ENCODE results near the gene TRPV4.

DNA sequence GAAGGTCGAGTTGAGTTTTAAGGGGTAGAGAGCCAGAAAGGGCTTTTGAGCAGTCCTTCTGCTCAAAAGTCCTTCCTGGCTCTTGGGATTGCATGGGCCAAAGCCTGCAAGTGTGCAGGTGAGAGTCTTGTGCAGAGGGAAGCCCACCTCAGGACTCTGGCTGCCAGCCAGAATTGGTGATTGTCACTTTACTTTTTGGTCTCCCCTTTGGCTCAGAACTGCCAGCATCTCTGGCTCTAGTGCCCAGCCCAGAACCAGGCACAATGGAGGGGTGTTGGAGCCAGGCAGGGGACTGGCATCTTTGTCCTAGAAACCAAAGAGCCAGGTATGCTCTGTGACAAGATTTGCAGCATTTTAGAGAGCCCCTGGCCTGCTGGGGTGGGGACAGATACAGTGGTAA is 96.1 kb downstream of the TRPV4 start:
- TF ChIP-seq ZNF658 (tag by site-specific recombination; IDR thresholded peaks at IDR 0.05) (no peak), ZNF274 (IDR thresholded peaks at IDR 0.05; ENCODE audit: low read length) (no peak), ZNF274 (tag by site-specific recombination; IDR thresholded peaks at IDR 0.05; ENCODE audit: borderline replicate concordance) (no peak), ZNF677 (tag by site-specific recombination; IDR thresholded peaks at IDR 0.05) (no peak), TCF7L2 (IDR thresholded peaks at IDR 0.05; ENCODE audit: borderline replicate concordance, low read depth, low read length) (no peak), MEIS1 (CRISPR knock-in tag; IDR thresholded peaks at IDR 0.05; ENCODE audit: borderline replicate concordance) (no peak), ZNF423 (tag by site-specific recombination; IDR thresholded peaks at IDR 0.05) (no peak), ZNF132 (tag by site-specific recombination; IDR thresholded peaks at IDR 0.05; ENCODE audit: borderline replicate concordance) (no peak), ZBTB8A (tag by site-specific recombination; IDR thresholded peaks at IDR 0.05) (no peak)
- TF ChIP-seq, protein P1, sequence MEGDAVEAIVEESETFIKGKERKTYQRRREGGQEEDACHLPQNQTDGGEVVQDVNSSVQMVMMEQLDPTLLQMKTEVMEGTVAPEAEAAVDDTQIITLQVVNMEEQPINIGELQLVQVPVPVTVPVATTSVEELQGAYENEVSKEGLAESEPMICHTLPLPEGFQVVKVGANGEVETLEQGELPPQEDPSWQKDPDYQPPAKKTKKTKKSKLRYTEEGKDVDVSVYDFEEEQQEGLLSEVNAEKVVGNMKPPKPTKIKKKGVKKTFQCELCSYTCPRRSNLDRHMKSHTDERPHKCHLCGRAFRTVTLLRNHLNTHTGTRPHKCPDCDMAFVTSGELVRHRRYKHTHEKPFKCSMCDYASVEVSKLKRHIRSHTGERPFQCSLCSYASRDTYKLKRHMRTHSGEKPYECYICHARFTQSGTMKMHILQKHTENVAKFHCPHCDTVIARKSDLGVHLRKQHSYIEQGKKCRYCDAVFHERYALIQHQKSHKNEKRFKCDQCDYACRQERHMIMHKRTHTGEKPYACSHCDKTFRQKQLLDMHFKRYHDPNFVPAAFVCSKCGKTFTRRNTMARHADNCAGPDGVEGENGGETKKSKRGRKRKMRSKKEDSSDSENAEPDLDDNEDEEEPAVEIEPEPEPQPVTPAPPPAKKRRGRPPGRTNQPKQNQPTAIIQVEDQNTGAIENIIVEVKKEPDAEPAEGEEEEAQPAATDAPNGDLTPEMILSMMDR (tag by site-specific recombination; IDR thresholded peaks at IDR 0.05), result no peak
- TF ChIP-seq, protein P2, sequence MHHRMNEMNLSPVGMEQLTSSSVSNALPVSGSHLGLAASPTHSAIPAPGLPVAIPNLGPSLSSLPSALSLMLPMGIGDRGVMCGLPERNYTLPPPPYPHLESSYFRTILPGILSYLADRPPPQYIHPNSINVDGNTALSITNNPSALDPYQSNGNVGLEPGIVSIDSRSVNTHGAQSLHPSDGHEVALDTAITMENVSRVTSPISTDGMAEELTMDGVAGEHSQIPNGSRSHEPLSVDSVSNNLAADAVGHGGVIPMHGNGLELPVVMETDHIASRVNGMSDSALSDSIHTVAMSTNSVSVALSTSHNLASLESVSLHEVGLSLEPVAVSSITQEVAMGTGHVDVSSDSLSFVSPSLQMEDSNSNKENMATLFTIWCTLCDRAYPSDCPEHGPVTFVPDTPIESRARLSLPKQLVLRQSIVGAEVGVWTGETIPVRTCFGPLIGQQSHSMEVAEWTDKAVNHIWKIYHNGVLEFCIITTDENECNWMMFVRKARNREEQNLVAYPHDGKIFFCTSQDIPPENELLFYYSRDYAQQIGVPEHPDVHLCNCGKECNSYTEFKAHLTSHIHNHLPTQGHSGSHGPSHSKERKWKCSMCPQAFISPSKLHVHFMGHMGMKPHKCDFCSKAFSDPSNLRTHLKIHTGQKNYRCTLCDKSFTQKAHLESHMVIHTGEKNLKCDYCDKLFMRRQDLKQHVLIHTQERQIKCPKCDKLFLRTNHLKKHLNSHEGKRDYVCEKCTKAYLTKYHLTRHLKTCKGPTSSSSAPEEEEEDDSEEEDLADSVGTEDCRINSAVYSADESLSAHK (tag by site-specific recombination; IDR thresholded peaks at IDR 0.05), result no peak
- TF ChIP-seq, protein P3, sequence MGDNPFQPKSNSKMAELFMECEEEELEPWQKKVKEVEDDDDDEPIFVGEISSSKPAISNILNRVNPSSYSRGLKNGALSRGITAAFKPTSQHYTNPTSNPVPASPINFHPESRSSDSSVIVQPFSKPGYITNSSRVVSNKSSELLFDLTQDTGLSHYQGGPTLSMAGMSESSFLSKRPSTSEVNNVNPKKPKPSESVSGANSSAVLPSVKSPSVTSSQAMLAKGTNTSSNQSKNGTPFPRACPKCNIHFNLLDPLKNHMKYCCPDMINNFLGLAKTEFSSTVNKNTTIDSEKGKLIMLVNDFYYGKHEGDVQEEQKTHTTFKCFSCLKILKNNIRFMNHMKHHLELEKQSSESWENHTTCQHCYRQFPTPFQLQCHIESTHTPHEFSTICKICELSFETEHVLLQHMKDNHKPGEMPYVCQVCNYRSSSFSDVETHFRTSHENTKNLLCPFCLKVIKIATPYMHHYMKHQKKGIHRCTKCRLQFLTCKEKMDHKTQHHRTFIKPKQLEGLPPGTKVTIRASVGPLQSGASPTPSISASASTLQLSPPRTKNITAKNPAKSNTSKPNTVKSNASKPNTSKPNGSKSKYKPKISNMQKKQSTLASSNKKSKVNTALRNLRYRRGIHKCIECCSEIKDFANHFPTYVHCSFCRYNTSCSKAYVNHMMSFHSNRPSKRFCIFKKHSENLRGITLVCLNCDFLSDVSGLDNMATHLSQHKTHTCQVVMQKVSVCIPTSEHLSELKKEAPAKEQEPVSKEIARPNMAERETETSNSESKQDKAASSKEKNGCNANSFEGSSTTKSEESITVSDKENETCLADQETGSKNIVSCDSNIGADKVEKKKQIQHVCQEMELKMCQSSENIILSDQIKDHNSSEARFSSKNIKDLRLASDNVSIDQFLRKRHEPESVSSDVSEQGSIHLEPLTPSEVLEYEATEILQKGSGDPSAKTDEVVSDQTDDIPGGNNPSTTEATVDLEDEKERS (tag by site-specific recombination; IDR thresholded peaks at IDR 0.05), result no peak
